HG03103 (cell line): ENCODE results near the gene CEACAM3.
A peak's percentile ranks its signal among the peaks of the same experiment; 100 is the strongest.

Experiments
- ATAC-seq: cut with Tn5 transposase; IDR thresholded peaks from one replicate; pipeline ENCODE4 v1.9.1; 2021; ENCODE audit warnings: low read depth; ENCODE audit not compliant: unreplicated experiment

CEACAM3 gene

GRCh38 chr19:41843371-41843770 lies 47.0 kb downstream of the CEACAM3 start:
- ATAC-seq: no peak

DNA sequence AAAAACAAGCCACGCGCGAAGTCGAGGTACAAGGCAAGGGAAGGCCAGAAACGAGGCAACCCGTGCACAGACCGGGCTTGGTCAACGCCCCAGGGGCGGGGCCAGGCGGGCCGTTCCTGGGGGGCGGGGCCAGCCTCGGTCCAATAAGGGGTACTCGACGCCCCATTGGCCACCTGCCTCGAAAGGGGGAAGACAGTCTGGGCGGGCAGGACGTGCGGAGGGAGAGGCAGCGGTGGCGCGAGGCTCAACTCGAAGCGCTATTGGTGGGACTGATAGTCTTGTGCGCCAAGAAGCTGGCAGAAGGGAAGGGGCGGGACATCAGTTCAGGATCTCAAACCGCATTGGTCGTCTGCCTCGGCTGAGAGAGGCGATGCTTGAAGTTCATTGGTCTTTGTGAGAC lies 48.2 kb downstream of the CEACAM3 start, which contains the start of gene LYPD4:
Gene LYPD4, minus strand, starts transcription at position 83 of the 400 bp plus-strand sequence. CDS start 5,398 bp downstream, outside the sequence.
- ATAC-seq: no peak

- ATAC-seq: no peak
These were observed 48.4 kb downstream of the CEACAM3 start, which contains the start of gene DMRTC2 for GRCh38 chr19:41845001-41845050. DMRTC2 (plus strand) TSS chr19:41845042; CDS start chr19:41847429, 2,387 bp downstream.

DNA sequence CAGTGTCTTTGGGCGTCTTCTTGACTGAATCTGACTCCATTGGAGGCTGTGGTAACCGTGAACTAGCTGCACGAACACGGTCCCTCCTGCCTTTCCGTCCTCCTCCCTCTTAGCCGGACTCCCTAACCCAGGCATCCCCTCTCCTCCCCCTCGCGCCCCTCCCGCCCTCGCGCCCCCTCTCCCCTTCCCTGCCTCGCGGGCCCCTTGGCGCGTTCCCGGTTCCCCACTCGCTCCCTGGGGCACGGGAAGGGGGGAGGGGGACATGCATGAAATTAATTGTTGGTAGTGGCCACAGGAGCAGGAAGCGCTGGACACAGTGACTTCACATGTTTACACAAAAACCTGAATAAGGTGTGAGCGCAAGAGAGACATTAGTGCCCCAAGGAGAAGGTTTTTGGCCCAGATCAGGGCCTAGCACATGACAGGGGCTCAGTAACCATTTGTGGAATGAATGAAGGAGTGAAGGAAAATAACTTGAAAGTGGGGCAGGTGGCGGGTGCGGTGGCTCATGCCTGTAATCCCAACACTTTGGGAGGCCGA lies 48.7 kb downstream of the CEACAM3 start:
- no peak for ATAC-seq

DNA sequence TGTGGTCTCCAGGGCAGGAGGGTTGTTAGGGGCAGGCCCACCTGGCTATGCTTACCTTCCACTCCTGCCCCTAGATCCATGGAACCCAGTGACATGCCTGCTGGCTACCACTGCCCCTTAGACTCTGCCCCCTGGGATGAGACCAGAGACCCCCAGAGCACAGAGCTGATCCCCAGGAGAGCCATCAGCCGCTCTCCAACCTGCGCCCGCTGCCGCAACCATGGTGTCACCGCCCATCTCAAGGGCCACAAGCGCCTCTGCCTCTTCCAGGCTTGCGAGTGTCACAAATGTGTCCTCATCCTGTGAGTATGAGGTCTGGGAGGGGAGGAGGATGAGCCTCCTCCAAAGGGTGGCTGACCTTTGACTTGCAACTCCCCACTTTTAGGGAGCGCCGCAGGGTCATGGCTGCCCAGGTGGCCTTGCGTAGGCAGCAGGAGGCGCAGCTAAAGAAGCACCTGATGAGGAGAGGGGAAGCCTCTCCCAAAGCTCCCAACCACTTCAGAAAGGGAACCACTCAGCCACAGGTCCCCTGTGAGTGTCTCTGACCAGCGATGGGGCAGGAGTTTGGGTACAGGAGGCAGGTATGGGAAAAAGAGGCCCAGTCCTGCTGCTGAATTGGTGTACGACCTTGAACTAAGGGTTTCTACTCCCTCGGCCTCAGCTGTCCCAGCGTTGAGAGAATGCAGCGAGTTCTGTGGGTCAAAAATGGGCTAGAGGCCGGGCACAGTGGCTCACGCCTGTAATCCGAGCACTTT lies 51.1 kb downstream of the CEACAM3 start:
- no peak for ATAC-seq

- no peak for ATAC-seq
These were observed 52.3 kb downstream of the CEACAM3 start for GRCh38 chr19:41848666-41849065.

DNA sequence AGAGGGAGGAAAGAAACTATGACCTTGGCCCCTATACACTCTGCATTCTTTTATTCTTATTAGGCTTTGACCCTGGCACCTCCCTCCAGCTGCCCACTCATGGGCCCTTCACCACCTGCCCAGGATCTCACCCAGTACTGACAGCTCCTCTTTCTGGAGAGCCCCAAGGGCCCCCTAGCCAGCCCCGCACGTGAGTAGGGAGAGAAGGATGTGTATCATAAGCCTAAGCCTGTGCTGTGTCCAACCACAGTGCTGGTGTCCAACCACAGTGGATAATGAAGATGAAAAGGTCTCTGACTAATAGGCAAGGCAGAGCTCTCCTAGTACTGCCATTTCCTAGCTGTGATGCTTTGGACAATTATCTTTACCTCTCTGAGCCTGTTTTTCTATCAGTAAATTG lies 52.7 kb downstream of the CEACAM3 start:
- ATAC-seq: no peak

- ATAC-seq: no peak
These were observed 54.0 kb downstream of the CEACAM3 start for GRCh38 chr19:41850381-41850780.

GRCh38 chr19:41851456-41851855 lies 55.1 kb downstream of the CEACAM3 start:
- no peak for ATAC-seq

GRCh38 chr19:41853344-41853743 lies 57.0 kb downstream of the CEACAM3 start:
- ATAC-seq: no peak

DNA sequence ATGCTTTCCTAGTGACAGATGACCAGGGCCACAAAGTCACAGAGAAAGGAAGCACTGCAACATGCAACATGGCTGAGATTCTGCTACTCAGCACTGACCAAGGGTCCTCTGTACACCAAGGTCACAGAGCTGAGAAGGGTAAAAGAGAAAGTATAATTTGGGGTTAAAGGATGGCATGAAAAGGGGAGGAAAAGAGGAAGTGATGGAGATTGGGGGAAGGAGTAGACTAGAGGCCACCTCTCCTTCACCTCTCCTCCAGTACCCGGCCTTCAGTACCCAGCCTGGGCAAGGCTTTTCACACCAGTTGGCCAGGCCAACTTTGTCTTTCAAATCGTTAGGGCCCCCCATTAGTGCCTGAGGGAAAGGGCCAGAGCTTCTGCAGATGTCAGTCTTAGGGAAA lies 57.4 kb downstream of the CEACAM3 start:
- no peak for ATAC-seq

- ATAC-seq: no peak
These were observed 62.8 kb downstream of the CEACAM3 start for GRCh38 chr19:41859213-41859617.

DNA sequence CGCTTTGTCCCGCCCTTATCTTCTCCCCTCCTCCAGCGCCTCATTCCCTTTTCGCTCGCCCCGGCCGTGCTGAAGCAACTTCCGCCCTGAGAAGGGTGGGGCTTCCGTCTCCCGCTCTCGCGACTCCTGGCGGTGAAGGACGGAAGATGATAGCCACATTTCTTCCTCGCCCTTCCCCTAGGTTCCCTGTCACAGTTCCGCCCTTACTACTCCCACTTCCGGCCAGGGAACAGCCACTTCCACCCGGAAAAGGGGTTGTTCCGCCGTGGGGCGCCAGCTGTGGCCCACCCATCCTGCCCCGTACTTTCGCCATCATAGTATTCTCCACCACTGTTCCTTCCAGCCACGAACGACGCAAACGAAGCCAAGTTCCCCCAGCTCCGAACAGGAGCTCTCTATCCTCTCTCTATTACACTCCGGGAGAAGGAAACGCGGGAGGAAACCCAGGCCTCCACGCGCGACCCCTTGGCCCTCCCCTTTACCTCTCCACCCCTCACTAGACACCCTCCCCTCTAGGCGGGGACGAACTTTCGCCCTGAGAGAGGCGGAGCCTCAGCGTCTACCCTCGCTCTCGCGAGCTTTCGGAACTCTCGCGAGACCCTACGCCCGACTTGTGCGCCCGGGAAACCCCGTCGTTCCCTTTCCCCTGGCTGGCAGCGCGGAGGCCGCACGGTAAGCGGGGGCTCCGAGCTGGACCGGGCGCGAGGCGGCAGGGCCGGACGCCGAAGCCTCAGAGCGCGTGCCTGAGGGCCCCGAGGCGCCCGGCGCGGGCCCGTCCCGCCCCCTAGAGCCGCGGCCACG lies 63.4 kb downstream of the CEACAM3 start, which contains the start of gene RPS19:
Gene RPS19, plus strand, starts transcription at position 638 of the 801 bp plus-strand sequence. CDS start 520 bp downstream, outside the sequence.
- ATAC-seq: peak; percentile 72

GRCh38 chr19:41860419-41861115 lies 64.2 kb downstream of the CEACAM3 start:
- ATAC-seq: no peak
